WTC11 (cell line): ENCODE data around the gene GABBR2. TPM values are rescaled to one million over a fixed set of nuclear protein-coding genes. Genes with fewer than 3 reads are reported as not detected.

Source experiments
- ATAC-seq: fragments of 200-7000 bp; cut with Tn5 transposase; 2 replicates; pipeline ENCODE4 v1.10.0; 2021; ENCODE audit warnings: mild to moderate bottlenecking, moderate library complexity
- CTCF ChIA-PET: fragments of 300-600 bp; sonication (Branson Sonifier 250); formaldehyde crosslinking; loops from one replicate; lab custom pipeline; 2021; ENCODE audit warnings: antibody characterized with exemption; lab: Charles Lee
- POLR2A ChIA-PET: fragments of 350-600 bp; sonication (Branson Sonifier 250); formaldehyde crosslinking; loops from one replicate; lab custom pipeline; 2021; ENCODE audit warnings: antibody characterized with exemption; lab: Charles Lee
- DNase-seq: peaks from one replicate; pipeline ENCODE4 v3.0.0; 2021; ENCODE audit warnings: low spot score
- H3K27ac Mint-ChIP-seq: 2 replicates; pipeline ENCODE4 v1.8.0; 2021; ENCODE audit warnings: mixed read lengths
- H3K27me3 Mint-ChIP-seq: 2 replicates; pipeline ENCODE4 v1.8.0; 2021; ENCODE audit warnings: low read depth, mild to moderate bottlenecking, moderate library complexity, mixed read lengths
- H3K36me3 Mint-ChIP-seq: 2 replicates; pipeline ENCODE4 v1.8.0; 2021; ENCODE audit warnings: mixed read lengths
- H3K4me1 Mint-ChIP-seq: 2 replicates; pipeline ENCODE4 v1.8.0; 2022; ENCODE audit warnings: mixed read lengths
- H3K4me3 Mint-ChIP-seq: 2 replicates; pipeline ENCODE4 v1.8.0; 2021; ENCODE audit warnings: mild to moderate bottlenecking, moderate library complexity, mixed read lengths
- H3K9me3 Mint-ChIP-seq: 2 replicates; pipeline ENCODE4 v1.8.0; 2021; ENCODE audit warnings: mixed read lengths
- CBFB ChIP-seq: sonication (generic); formaldehyde crosslinking; IDR thresholded peaks from 2 replicates; pipeline ENCODE4 v1.8.1; 2022; ENCODE audit warnings: mild to moderate bottlenecking, low read depth, missing genetic modification reagents
- CREB1 ChIP-seq: sonication (generic); formaldehyde crosslinking; IDR thresholded peaks from 2 replicates; pipeline ENCODE4 v1.8.0; 2023; ENCODE audit warnings: mild to moderate bottlenecking, missing genetic modification reagents
- FOXK1 ChIP-seq: sonication (generic); formaldehyde crosslinking; IDR thresholded peaks from 2 replicates; pipeline ENCODE4 v1.8.0; 2022; ENCODE audit warnings: mild to moderate bottlenecking, moderate library complexity, missing genetic modification reagents
- HMGXB4 ChIP-seq: sonication (generic); formaldehyde crosslinking; IDR thresholded peaks from 2 replicates; pipeline ENCODE4 v1.8.1; 2023; ENCODE audit warnings: mild to moderate bottlenecking, moderate library complexity, missing genetic modification reagents
- IRF1 ChIP-seq: sonication (generic); formaldehyde crosslinking; IDR thresholded peaks from 2 replicates; pipeline ENCODE4 v1.8.0; 2023; ENCODE audit warnings: missing genetic modification reagents
- JUN ChIP-seq: sonication (generic); formaldehyde crosslinking; IDR thresholded peaks from 2 replicates; pipeline ENCODE4 v1.8.0; 2023; ENCODE audit warnings: mild to moderate bottlenecking, missing genetic modification reagents
- MLX ChIP-seq: sonication (generic); formaldehyde crosslinking; IDR thresholded peaks from 2 replicates; pipeline ENCODE4 v1.8.1; 2023; ENCODE audit warnings: mild to moderate bottlenecking, missing genetic modification reagents, moderate library complexity
- NR2C2 ChIP-seq: sonication (generic); formaldehyde crosslinking; IDR thresholded peaks from 2 replicates; pipeline ENCODE4 v1.8.0; 2022; ENCODE audit warnings: mild to moderate bottlenecking, missing genetic modification reagents
- OVOL2 ChIP-seq: fragments of 250-450 bp; sonication (Bioruptor Pico); IDR thresholded peaks from 2 replicates; pipeline ENCODE4 v1.9.0; 2021; ENCODE audit warnings: mild to moderate bottlenecking, borderline replicate concordance
- PRRX2 ChIP-seq: fragments of 250-450 bp; sonication (Bioruptor Pico); IDR thresholded peaks from 2 replicates; pipeline ENCODE4 v1.8.0; 2021; ENCODE audit warnings: mild to moderate bottlenecking
- TP53 ChIP-seq: sonication (generic); formaldehyde crosslinking; IDR thresholded peaks from 2 replicates; pipeline ENCODE4 v1.8.1; 2023; ENCODE audit warnings: mild to moderate bottlenecking, missing genetic modification reagents
- ZNF219 ChIP-seq: sonication (generic); formaldehyde crosslinking; IDR thresholded peaks from 2 replicates; pipeline ENCODE4 v1.8.0; 2023; ENCODE audit warnings: missing genetic modification reagents, mild to moderate bottlenecking, borderline replicate concordance
- ZNF532 ChIP-seq: fragments of 250-450 bp; sonication (Bioruptor Pico); IDR thresholded peaks from 2 replicates; pipeline ENCODE4 v1.9.0; 2021; ENCODE audit warnings: mild to moderate bottlenecking, borderline replicate concordance
- total RNA-seq: library from RNA; stranded (reverse); gene quantifications from 3 replicates; pipeline ENCODE4 v1.2.3, GENCODE V29; 2021

The GABBR2 gene
- total RNA-seq, 1 experiment from 2014 or later = 0.92 TPM

DNA sequence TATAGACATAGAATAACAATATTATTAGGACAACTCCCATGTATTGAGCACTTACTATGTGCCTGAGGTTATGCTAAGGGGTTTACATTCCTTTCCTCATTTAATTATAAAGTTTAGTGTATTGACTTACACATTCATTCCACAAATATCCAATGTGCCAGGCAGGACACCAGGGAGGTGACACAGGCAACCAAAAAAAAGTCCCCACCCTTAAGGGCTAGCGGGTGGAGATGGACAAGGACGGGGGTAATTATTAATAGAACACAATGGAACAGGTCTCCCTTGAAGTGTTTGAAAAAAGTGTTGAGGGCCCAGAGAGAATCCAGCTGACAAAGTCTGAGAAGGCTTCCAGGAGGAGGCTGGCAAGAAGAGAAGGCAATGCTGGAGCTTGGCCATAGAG is 459.0 kb downstream of the GABBR2 start:
- Mint-ChIP-seq H3K9me3 (no peaks in the 10 kb centered on the region), H3K36me3 (peaks cover 11% of the 10 kb centered on the region), H3K27ac (no peak overlapping the region; the same call in 1 of the 2 replicates), H3K4me3 (no peak overlapping the region), H3K27me3 (no peaks in the 10 kb centered on the region), H3K4me1 (peaks cover 62% of the 10 kb centered on the region)
- CTCF ChIA-PET = no interaction called here
- no peak for ATAC-seq
- POLR2A ChIA-PET = no interaction called here
- DNase-seq = no peak
- TF ChIP-seq TP53 (CRISPR knock-in tag) (no peak), MLX (CRISPR knock-in tag) (no peak), FOXK1 (CRISPR knock-in tag) (no peak), OVOL2 (CRISPR knock-in tag) (no peak), ZNF219 (CRISPR knock-in tag) (no peak), JUN (CRISPR knock-in tag) (no peak), CBFB (CRISPR knock-in tag) (no peak), NR2C2 (CRISPR knock-in tag) (no peak), PRRX2 (CRISPR knock-in tag) (no peak)

DNA sequence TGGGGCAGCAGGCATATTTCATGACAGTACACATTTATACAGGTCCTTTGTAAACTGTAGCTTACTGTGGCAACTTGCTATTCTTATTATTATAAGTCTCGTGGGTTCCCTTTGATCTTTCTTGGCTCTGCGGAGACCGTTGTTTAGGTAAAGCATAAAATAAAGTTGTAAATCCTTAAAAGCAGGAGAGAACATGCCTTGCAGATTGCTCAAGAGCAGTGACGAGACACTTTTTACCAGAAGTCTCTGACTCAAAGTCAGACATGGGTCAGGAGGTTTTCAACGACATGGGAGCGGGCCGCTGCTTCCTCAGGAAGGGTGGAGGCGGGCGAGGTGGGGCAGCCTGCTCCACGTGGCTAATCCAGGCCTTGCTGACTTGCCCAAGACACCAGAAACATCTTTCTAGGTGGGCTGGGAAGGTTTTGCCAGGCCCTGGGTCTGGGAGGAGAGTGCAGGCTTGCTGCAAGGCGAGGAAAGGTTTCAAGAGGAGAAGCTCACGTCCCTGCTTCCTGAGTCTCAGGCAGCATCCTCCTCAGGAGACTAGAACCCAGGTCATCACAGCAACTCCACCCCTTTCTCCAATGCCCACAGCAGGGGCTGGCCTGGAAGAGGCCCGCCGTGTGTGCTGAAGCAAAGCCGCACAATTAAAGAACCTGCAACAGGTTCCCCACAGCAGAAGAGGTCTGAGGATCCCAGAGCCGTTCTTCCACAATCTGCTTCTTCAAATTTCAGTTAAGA is 459.8 kb downstream of the GABBR2 start:
- no peaks in the 10 kb centered on the region for H3K27me3 Mint-ChIP-seq
- H3K9me3 Mint-ChIP-seq = no peaks in the 10 kb centered on the region
- POLR2A ChIA-PET = no interaction called here
- H3K36me3 Mint-ChIP-seq = peaks cover 11% of the 10 kb centered on the region
- TF ChIP-seq ZNF532 (CRISPR knock-in tag) (no peak), HMGXB4 (CRISPR knock-in tag) (no peak), IRF1 (CRISPR knock-in tag) (no peak), CREB1 (no peak)
- TF ChIP-seq, all 79 proteins: peak for 0
- peak; percentile 55 for ATAC-seq
- Mint-ChIP-seq H3K4me1 (peaks cover 59% of the 10 kb centered on the region), H3K4me3 (no peak overlapping the region), H3K27ac (peak overlapping the region; percentile 43)
- CTCF ChIA-PET = no interaction called here
- DNase-seq = no peak
